Urothelium cell line (cell line): ENCODE measurements around the gene POLDIP3.
A peak's percentile ranks its signal among the peaks of the same experiment; 100 is the strongest.

Source experiments
- DNase-seq: peaks from one replicate; pipeline ENCODE4 v3.0.0; 2011; ENCODE audit warnings: low spot score, mixed read lengths
- FAIRE-seq: peaks from 2 replicates; lab custom pipeline; 2011; peaks lifted over from hg19 to GRCh38; lab: Jason Lieb, UNC

The POLDIP3 gene

GRCh38 chr22:42642806-42643633 is 28.3 kb upstream of the POLDIP3 start:
- no peak for FAIRE-seq

GRCh38 chr22:42641801-42642413 is 27.2 kb upstream of the POLDIP3 start:
- no peak for FAIRE-seq
- no peak for DNase-seq

More at GRCh38 chr22:42642806-42643633, 28.3 kb upstream of the POLDIP3 start:
- DNase-seq = no peak

- FAIRE-seq (no peak), DNase-seq (no peak)
Observed at GRCh38 chr22:42639541-42640241, 25.0 kb upstream of the POLDIP3 start.

GRCh38 chr22:42637555-42637954 is 22.9 kb upstream of the POLDIP3 start:
- DNase-seq = no peak
- no peak for FAIRE-seq

GRCh38 chr22:42636506-42636905 is 21.8 kb upstream of the POLDIP3 start:
- DNase-seq = no peak

GRCh38 chr22:42635531-42635930 is 20.8 kb upstream of the POLDIP3 start:
- FAIRE-seq (peak; percentile 83), DNase-seq (peak; percentile 92)

More at GRCh38 chr22:42636506-42636905, 21.8 kb upstream of the POLDIP3 start:
- FAIRE-seq = peak; percentile 72

GRCh38 chr22:42633013-42633412 is 18.3 kb upstream of the POLDIP3 start:
- DNase-seq (no peak), FAIRE-seq (no peak)

- DNase-seq = no peak
Observed at GRCh38 chr22:42632096-42632495, 17.4 kb upstream of the POLDIP3 start.

GRCh38 chr22:42630901-42631602 is 16.4 kb upstream of the POLDIP3 start:
- DNase-seq (no peak), FAIRE-seq (no peak)

More at GRCh38 chr22:42632096-42632495, 17.4 kb upstream of the POLDIP3 start:
- FAIRE-seq = no peak

GRCh38 chr22:42630211-42630610 is 15.5 kb upstream of the POLDIP3 start:
- FAIRE-seq = no peak
- DNase-seq = no peak

GRCh38 chr22:42627981-42628380 is 13.3 kb upstream of the POLDIP3 start:
- DNase-seq (no peak), FAIRE-seq (no peak)

GRCh38 chr22:42626951-42627625 is 12.4 kb upstream of the POLDIP3 start:
- FAIRE-seq (no peak), DNase-seq (no peak)

- FAIRE-seq = no peak
Observed at GRCh38 chr22:42626431-42626830, 11.7 kb upstream of the POLDIP3 start.

GRCh38 chr22:42625416-42625815 is 10.7 kb upstream of the POLDIP3 start:
- DNase-seq (no peak), FAIRE-seq (no peak)

More at GRCh38 chr22:42626431-42626830, 11.7 kb upstream of the POLDIP3 start:
- DNase-seq = no peak

GRCh38 chr22:42624551-42625106 is 9.9 kb upstream of the POLDIP3 start:
- no peak for FAIRE-seq

GRCh38 chr22:42623756-42624441 is 9.2 kb upstream of the POLDIP3 start:
- FAIRE-seq = no peak
- no peak for DNase-seq

More at GRCh38 chr22:42624551-42625106, 9.9 kb upstream of the POLDIP3 start:
- no peak for DNase-seq

- DNase-seq = no peak
- no peak for FAIRE-seq
Observed at GRCh38 chr22:42623301-42623751, 8.6 kb upstream of the POLDIP3 start.

GRCh38 chr22:42622061-42622710 is 7.5 kb upstream of the POLDIP3 start:
- FAIRE-seq (no peak), DNase-seq (no peak)
